ENCODE data around the gene CRYBB3.

DNA sequence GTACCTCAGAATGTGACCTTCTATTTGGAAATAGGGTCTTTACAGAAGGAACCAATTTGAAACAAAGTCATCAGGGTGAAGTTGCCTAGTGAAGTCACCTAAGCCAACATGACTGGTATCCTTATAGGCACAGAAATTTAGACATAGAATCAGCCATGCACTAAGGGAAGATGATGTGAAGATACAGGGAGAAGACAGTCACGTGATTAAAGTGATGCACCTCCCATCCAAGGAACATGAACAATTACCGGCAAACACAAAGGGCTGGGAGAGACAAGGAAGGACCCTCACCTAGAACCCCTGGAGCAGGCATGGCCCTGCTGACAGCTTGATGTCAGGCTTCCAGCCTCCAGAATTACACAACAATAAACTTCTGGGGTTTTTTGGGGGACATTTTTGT lies 16.6 kb downstream of the CRYBB3 start:
- TF ChIP-seq SIX5 (IDR thresholded peaks at IDR 0.05; ENCODE audit: low read depth, low read length, severe bottlenecking) (no peak), WRNIP1 (IDR thresholded peaks at IDR 0.05; ENCODE audit: borderline replicate concordance, low read depth, low read length) (no peak), CTCF (IDR thresholded peaks at IDR 0.05 in 2 of 3, conservative IDR thresholded peaks at IDR 0.05 in 1 of 3; ENCODE audit: control insufficient read depth in 2 of 3, extremely low read depth in 1 of 3, insufficient read depth in 1 of 3, low read depth in 3 of 3, low read length in 3 of 3) (no peak), HCFC1 (IDR thresholded peaks at IDR 0.05; ENCODE audit: low read length) (no peak), ZNF24 (IDR thresholded peaks at IDR 0.05) (no peak), EZH2 (IDR thresholded peaks at IDR 0.05; ENCODE audit: borderline replicate concordance, control insufficient read depth, low read depth, low read length) (no peak), FOXM1 (IDR thresholded peaks at IDR 0.05; ENCODE audit: low read depth, low read length) (no peak), RBBP5 (conservative IDR thresholded peaks at IDR 0.05) (no peak), ZSCAN29 (IDR thresholded peaks at IDR 0.05) (no peak), POLR2A (IDR thresholded peaks at IDR 0.05; ENCODE audit: low read depth, low read length) (no peak)
- TF ChIP-seq, protein P1, sequence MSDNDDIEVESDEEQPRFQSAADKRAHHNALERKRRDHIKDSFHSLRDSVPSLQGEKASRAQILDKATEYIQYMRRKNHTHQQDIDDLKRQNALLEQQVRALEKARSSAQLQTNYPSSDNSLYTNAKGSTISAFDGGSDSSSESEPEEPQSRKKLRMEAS (IDR thresholded peaks at IDR 0.05; ENCODE audit: low read depth, low read length): no peak

All from GM12878 (cell line).